CD14-positive monocyte (primary cell): Measurements from ENCODE around the gene USP17L30. TPM values are rescaled to one million over a fixed set of nuclear protein-coding genes. Genes with fewer than 3 reads are reported as not detected.
"Not testable (repeated sequence)": the region's sequence is repeated elsewhere in the genome, so short reads cannot be mapped to it uniquely, and the experiment has no call there.

Experiments used
- DNase-seq, 3 donors: peaks; one replicate each; pipeline ENCODE4 v3.0.0-alpha.2; 2011 to 2022
- H2AFZ ChIP-seq: 2 replicates; pipeline ENCODE4 v1.6.0; 2012; ENCODE audit warnings: mild to moderate bottlenecking, low read depth, low read length, inconsistent platforms; ENCODE audit not compliant: insufficient read depth, poor library complexity, severe bottlenecking
- H3K27ac ChIP-seq, 2 donors: 1 replicate in 1 of 2; 2 replicates in 1 of 2; pipeline ENCODE4 v1.5.1; 2012 to 2013; ENCODE audit warnings: low read length in 2 of 2, control low read depth in 1 of 2, inconsistent platforms in 1 of 2, low read depth in 1 of 2, mild to moderate bottlenecking in 1 of 2
- H3K27me3 ChIP-seq, 2 donors: one replicate each; pipeline versions ENCODE4 v1.6.0 to v1.6.1; 2011 to 2013; ENCODE audit warnings: low read length in 2 of 2; ENCODE audit not compliant: control insufficient read depth in 2 of 2, insufficient read depth in 2 of 2
- H3K36me3 ChIP-seq, 2 donors: replicated peaks in 1 of 2; 1 replicate in 1 of 2; 2 replicates in 1 of 2; pipeline versions ENCODE4 v1.5.1 to v1.6.1; 2012 to 2013; ENCODE audit warnings: low read length in 2 of 2, control low read depth in 1 of 2, inconsistent platforms in 1 of 2, mild to moderate bottlenecking in 1 of 2; ENCODE audit not compliant: insufficient read depth in 2 of 2, control insufficient read depth in 1 of 2
- H3K4me1 ChIP-seq, 2 donors: 1 replicate in 1 of 2; 2 replicates in 1 of 2; pipeline versions ENCODE4 v1.5.1 to v1.6.1; 2012 to 2013; ENCODE audit warnings: low read length in 2 of 2, control low read depth in 1 of 2, inconsistent platforms in 1 of 2, mild to moderate bottlenecking in 1 of 2, moderate library complexity in 1 of 2; ENCODE audit not compliant: insufficient read depth in 2 of 2, control insufficient read depth in 1 of 2
- H3K4me2 ChIP-seq: replicated peaks from 2 replicates; pipeline ENCODE3; 2012; ENCODE audit warnings: low read length, moderate library complexity, mild to moderate bottlenecking; ENCODE audit not compliant: poor library complexity, severe bottlenecking; ENCODE audit errors: extremely low read depth
- H3K4me3 ChIP-seq, 3 experiments: fragments of 200-600 bp in 1 of 3; sonication (generic) in 1 of 3; replicated peaks in 1 of 3; 1 replicate in 2 of 3; 2 replicates in 1 of 3; pipeline ENCODE4 v1.5.1; 2011 to 2013; ENCODE audit warnings: low read length in 3 of 3, mild to moderate bottlenecking in 3 of 3, control low read depth in 2 of 3, low read depth in 2 of 3, inconsistent platforms in 1 of 3, moderate library complexity in 1 of 3
- H3K79me2 ChIP-seq: 2 replicates; pipeline ENCODE4 v1.6.0; 2012; ENCODE audit warnings: mild to moderate bottlenecking, control low read depth, inconsistent platforms, low read length, moderate library complexity; ENCODE audit not compliant: insufficient read depth
- H3K9ac ChIP-seq: 2 replicates; pipeline ENCODE4 v1.6.0; 2017; ENCODE audit warnings: low read length, mild to moderate bottlenecking; ENCODE audit not compliant: insufficient read depth, poor library complexity, severe bottlenecking
- H3K9me3 ChIP-seq, 2 donors: replicated peaks in 1 of 2; 1 replicate in 1 of 2; 2 replicates in 1 of 2; pipeline versions ENCODE4 v1.5.1 to v1.6.1; 2012 to 2013; ENCODE audit warnings: low read length in 2 of 2, control low read depth in 1 of 2; ENCODE audit not compliant: control insufficient read depth in 1 of 2, insufficient read depth in 1 of 2
- H4K20me1 ChIP-seq: 2 replicates; pipeline ENCODE4 v1.6.0; 2012; ENCODE audit warnings: mild to moderate bottlenecking, low read length, control low read depth, moderate library complexity; ENCODE audit not compliant: insufficient read depth
- H3K27ac Mint-ChIP-seq, 7 donors: one replicate each; pipeline ENCODE4 v1.8.0; 2020; ENCODE audit warnings: mild to moderate bottlenecking in 7 of 7, mixed read lengths in 7 of 7, moderate library complexity in 6 of 7, inconsistent platforms in 2 of 7
- H3K27me3 Mint-ChIP-seq, 3 donors: one replicate each; pipeline ENCODE4 v1.8.0; 2021 to 2022; ENCODE audit warnings: low read depth in 3 of 3, mild to moderate bottlenecking in 3 of 3, mixed read lengths in 3 of 3, moderate library complexity in 3 of 3, inconsistent platforms in 1 of 3
- H3K36me3 Mint-ChIP-seq, 2 donors: one replicate each; pipeline ENCODE4 v1.8.0; 2020; ENCODE audit warnings: mixed read lengths in 2 of 2, inconsistent platforms in 1 of 2, mild to moderate bottlenecking in 1 of 2
- H3K4me1 Mint-ChIP-seq: one replicate; pipeline ENCODE4 v1.8.0; 2020; ENCODE audit warnings: mild to moderate bottlenecking, mixed read lengths
- H3K4me3 Mint-ChIP-seq, 2 donors: one replicate each; pipeline ENCODE4 v1.8.0; 2020; ENCODE audit warnings: mild to moderate bottlenecking in 2 of 2, mixed read lengths in 2 of 2, moderate library complexity in 1 of 2
- H3K9me3 Mint-ChIP-seq, 7 donors: one replicate each; pipeline ENCODE4 v1.8.0; 2020 to 2022; ENCODE audit warnings: mixed read lengths in 7 of 7, mild to moderate bottlenecking in 6 of 7, moderate library complexity in 6 of 7, inconsistent platforms in 2 of 7
- WGBS: methylation state at CpG from one replicate; pipeline ENCODE4 v1.1.5; 2013; ENCODE audit warnings: missing lambda C conversion rate; ENCODE audit not compliant: insufficient coverage; 5-methylcytosine and 5-hydroxymethylcytosine counted together
- intact Hi-C, 2 donors: fragments of 100-400 bp; cut with micrococcal nuclease; formaldehyde crosslinking; loops; one replicate each; pipeline versions ENCODE4 v1.15.0 to v1.15.1; 2023
- polyA plus RNA-seq, 3 donors: library from polyadenylated mRNA; depleted of rRNA in 1 of 3; unstranded in 2 of 3; stranded (reverse) in 1 of 3; fragments of 300-500 nt in 2 of 3; fragments of >200 nt in 1 of 3; fragmentation: Illumina TruSeq in 2 of 3; gene quantifications; 1 replicate in 2 of 3; 2 replicates in 1 of 3; pipeline ENCODE4 v1.2.3, GENCODE V29; 2012 to 2021

Gene USP17L30
- polyA plus RNA-seq, 3 donors, result not detected

DNA sequence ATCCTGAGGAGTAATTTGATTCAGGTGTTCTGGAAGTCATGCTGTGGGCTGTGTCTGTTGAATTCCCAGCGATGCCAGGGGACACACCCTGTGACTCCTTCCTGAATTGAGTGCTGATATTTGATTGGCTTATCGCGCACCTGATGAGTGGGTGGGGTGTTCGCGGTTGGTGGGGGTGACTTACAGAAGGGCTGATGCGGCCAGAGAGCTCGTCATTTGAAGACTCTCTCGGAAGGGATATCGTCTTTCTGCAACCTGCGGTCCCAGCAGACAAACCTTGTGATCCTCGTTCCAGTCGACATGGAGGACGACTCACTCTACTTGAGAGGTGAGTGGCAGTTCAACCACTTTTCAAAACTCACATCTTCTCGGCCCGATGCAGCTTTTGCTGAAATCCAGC, 28.6 kb upstream of the USP17L30 start, which contains the start of gene USP17L26:
Gene USP17L26 (plus strand): TSS at position 301 of the 400 bp plus-strand sequence. CDS start 0 bp downstream, at position 301.
- H3K4me2 ChIP-seq, H3K4me1 Mint-ChIP-seq, DNase-seq, H3K36me3 ChIP-seq, H3K36me3 Mint-ChIP-seq, H3K27ac ChIP-seq, H3K9me3 Mint-ChIP-seq, H3K9me3 ChIP-seq, H3K27ac Mint-ChIP-seq, H4K20me1 ChIP-seq, H3K4me1 ChIP-seq, H3K27me3 Mint-ChIP-seq, H2AFZ ChIP-seq, H3K4me3 Mint-ChIP-seq, H3K4me3 ChIP-seq, intact Hi-C loops, H3K79me2 ChIP-seq, H3K9ac ChIP-seq, H3K27me3 ChIP-seq: not testable (repeated sequence)
- WGBS, result no CpG with 5 or more reads among the region's 15 CpGs

DNA sequence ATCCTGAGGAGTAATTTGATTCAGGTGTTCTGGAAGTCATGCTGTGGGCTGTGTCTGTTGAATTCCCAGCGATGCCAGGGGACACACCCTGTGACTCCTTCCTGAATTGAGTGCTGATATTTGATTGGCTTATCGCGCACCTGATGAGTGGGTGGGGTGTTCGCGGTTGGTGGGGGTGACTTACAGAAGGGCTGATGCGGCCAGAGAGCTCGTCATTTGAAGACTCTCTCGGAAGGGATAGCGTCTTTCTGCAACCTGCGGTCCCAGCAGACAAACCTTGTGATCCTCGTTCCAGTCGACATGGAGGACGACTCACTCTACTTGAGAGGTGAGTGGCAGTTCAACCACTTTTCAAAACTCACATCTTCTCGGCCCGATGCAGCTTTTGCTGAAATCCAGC, 23.8 kb upstream of the USP17L30 start, which contains the start of gene USP17L5:
Gene USP17L5 (plus strand): TSS at position 301 of the 400 bp plus-strand sequence. CDS start 0 bp downstream, at position 301.
- H3K27me3 Mint-ChIP-seq, DNase-seq, H3K4me3 ChIP-seq, H3K4me1 Mint-ChIP-seq, H2AFZ ChIP-seq, H3K9me3 ChIP-seq, H3K27ac ChIP-seq, H4K20me1 ChIP-seq, H3K9me3 Mint-ChIP-seq, H3K4me3 Mint-ChIP-seq, H3K36me3 Mint-ChIP-seq, H3K4me2 ChIP-seq, H3K27ac Mint-ChIP-seq, intact Hi-C loops, H3K36me3 ChIP-seq, H3K79me2 ChIP-seq, H3K27me3 ChIP-seq, H3K9ac ChIP-seq, H3K4me1 ChIP-seq: not testable (repeated sequence)
- WGBS, result no CpG with 5 or more reads among the region's 15 CpGs

DNA sequence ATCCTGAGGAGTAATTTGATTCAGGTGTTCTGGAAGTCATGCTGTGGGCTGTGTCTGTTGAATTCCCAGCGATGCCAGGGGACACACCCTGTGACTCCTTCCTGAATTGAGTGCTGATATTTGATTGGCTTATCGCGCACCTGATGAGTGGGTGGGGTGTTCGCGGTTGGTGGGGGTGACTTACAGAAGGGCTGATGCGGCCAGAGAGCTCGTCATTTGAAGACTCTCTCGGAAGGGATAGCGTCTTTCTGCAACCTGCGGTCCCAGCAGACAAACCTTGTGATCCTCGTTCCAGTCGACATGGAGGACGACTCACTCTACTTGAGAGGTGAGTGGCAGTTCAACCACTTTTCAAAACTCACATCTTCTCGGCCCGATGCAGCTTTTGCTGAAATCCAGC, 19.1 kb upstream of the USP17L30 start, which contains the start of gene USP17L27:
Gene USP17L27 (plus strand): TSS at position 301 of the 400 bp plus-strand sequence. CDS start 0 bp downstream, at position 301.
- H3K36me3 Mint-ChIP-seq, H3K9me3 ChIP-seq, H3K4me1 Mint-ChIP-seq, H3K27ac ChIP-seq, H3K4me2 ChIP-seq, H3K4me1 ChIP-seq, DNase-seq, H3K36me3 ChIP-seq, H3K9ac ChIP-seq, H3K4me3 ChIP-seq, H4K20me1 ChIP-seq, H3K79me2 ChIP-seq, H3K4me3 Mint-ChIP-seq, H3K9me3 Mint-ChIP-seq, intact Hi-C loops, H3K27me3 ChIP-seq, H3K27ac Mint-ChIP-seq, H2AFZ ChIP-seq, H3K27me3 Mint-ChIP-seq: not testable (repeated sequence)
- no CpG with 5 or more reads among the region's 15 CpGs for WGBS

DNA sequence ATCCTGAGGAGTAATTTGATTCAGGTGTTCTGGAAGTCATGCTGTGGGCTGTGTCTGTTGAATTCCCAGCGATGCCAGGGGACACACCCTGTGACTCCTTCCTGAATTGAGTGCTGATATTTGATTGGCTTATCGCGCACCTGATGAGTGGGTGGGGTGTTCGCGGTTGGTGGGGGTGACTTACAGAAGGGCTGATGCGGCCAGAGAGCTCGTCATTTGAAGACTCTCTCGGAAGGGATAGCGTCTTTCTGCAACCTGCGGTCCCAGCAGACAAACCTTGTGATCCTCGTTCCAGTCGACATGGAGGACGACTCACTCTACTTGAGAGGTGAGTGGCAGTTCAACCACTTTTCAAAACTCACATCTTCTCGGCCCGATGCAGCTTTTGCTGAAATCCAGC, 14.3 kb upstream of the USP17L30 start, which contains the start of gene USP17L28:
Gene USP17L28 (plus strand): TSS at position 301 of the 400 bp plus-strand sequence. CDS start 0 bp downstream, at position 301.
- H3K4me2 ChIP-seq, H3K36me3 ChIP-seq, H3K36me3 Mint-ChIP-seq, H3K4me1 Mint-ChIP-seq, H3K4me3 Mint-ChIP-seq, intact Hi-C loops, H3K9me3 ChIP-seq, H3K27me3 ChIP-seq, H3K9ac ChIP-seq, H3K4me3 ChIP-seq, H3K9me3 Mint-ChIP-seq, H3K79me2 ChIP-seq, DNase-seq, H3K27me3 Mint-ChIP-seq, H3K27ac Mint-ChIP-seq, H4K20me1 ChIP-seq, H2AFZ ChIP-seq, H3K27ac ChIP-seq, H3K4me1 ChIP-seq: not testable (repeated sequence)
- WGBS, result no CpG with 5 or more reads among the region's 15 CpGs
